CD4-positive, alpha-beta T cell treated with Interferon gamma for 1 hour (primary cell): ENCODE data around the gene TBXA2R.

Source experiments
- DNase-seq: peaks from one replicate; pipeline ENCODE4 v3.0.0-alpha.2; 2020

The TBXA2R gene

DNA sequence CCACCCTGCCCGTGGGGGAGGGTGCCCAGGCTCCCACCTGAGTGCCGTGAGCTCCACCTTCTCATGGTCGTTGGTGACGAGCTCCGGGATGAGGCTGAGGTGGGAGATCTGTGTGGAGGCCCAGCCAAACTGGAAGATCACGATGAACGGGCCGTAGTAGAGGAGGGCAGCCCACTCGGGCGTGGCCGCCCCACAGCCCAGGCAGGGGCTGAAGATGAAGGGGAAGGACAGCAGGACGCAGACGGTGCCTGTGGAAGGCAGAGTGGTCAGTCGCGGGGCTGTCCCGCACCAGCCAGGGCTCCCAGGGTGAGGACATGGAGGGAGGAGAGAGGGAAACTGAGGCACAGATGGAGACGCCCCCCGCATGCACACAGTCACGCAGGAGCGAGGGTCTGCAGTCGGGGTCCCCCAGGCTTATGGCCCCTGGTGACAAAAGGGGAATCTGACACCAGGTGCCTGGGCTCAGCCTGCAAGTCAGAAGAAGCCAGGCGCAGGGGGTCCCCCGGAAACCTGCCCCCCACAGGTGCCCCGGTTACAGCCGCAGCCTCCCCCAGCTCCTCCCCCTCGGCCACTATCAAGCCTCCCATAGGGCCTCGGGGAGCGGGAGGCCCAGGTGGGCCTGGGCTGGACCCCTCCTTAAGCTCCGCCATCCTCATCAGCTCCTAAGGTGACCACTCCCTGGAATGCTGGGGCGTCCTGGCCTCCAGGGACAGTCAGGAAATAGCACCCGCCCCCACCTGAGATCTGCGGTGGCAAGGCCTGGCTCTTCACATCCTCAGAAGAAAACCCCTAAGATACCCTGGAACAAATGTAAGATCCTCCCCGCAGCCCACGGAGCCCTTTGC lies 55.5 kb downstream of the TBXA2R start:
- DNase-seq = no peak

DNA sequence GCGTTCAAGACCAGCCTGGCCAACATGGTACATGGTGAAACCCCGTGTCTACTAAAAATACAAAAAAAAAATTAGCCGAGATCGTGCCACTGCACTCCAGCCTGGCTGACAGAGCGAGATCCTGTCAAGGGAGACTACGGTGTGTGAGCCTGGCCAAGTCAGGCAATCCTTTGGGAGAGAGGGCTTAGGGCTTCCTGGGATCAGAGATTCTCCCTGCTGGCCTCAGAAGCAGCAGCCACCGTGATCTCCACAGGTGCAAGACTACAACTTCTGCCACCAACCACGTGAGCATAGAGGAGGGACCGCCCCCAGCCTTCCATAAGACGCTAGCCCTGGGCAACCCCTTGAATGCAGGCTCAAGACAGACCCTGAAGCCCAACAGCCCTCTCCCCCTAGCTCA lies 56.9 kb downstream of the TBXA2R start:
- DNase-seq = no peak

DNA sequence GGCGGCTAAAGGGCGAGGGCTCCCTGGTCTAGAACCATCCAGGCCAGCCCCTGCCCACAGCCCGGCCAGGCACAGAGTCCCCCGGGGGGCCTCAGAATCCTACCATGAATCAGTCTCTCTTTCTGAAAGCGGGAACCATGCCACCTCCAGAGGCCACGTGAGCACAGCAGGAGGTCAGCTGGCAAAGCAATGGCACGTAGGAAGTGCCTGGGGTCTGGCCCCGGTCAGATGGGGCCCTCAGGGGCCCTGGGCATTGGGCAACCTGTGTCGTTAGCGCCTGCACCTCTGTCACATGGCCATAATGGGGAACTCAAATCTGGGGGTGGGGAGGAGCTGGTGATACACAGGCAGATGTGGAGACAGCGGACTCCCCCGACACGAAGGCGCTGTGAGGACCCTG lies 58.1 kb downstream of the TBXA2R start:
- DNase-seq = peak; percentile 67

DNA sequence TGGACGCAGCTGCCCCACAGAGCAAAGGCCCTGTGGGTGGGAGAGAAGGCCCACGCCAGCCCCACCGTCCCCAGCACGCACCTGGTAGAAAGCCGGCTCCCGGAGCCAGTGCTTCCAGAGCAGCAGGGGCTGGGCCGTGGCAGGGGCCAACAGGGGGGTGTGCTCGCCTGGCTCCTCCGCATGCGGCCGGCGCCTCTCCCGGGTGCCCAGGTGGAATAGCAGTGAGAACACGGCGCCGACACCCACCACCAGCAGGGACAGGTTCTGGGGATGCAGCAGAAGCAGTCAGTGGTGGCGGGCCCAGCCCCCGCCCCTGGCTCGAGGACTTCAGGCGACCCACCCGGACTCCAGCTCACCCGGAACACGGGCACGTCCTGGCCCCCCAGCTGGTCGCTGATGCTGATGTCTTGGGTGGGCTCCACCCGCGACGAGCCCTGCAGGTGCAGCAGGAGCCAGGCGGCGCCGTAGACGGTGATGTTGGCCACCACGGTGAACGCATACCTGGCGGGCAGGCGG lies 58.9 kb downstream of the TBXA2R start:
- DNase-seq = no peak

DNA sequence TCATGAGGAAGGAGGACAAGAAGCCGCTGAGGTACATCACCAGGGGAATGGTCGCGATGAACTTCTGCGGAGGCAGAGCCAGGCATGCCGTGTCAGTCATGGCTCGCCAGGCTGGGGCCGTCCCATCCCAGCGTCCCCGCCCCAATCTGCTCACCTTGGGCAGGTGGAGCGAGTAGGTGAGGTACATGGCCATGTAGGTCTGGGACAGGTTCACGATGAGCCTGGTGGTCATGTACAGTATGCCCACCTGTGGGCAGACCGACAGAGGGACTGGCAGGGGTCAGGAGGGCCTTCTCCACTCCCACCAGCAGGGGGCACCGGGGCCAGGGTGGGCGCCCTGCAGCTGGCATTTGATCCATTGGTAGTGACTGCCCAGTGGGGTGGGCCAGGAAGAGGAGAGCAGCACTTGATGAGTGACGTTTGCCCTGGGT lies 59.4 kb downstream of the TBXA2R start:
- DNase-seq = no peak

DNA sequence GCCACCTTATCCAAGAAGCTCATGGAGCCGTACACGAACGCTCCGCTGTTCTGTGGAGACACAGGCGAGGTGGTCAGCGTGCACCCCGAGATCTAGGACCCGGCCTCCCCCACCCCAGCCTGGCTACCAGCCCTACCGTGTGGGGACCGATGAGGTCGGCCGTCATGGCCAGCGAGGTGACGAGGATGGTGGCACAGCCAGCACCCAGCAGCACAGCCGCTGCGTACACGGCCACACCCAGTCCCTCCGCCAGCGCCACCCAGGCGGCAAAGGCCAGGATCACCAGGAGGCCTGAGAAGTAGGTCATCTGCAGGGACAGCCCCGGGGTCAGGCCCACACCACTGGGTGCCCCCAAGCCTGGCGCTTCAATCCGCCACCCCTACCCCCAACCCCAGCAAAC lies 60.6 kb downstream of the TBXA2R start:
- no peak for DNase-seq

DNA sequence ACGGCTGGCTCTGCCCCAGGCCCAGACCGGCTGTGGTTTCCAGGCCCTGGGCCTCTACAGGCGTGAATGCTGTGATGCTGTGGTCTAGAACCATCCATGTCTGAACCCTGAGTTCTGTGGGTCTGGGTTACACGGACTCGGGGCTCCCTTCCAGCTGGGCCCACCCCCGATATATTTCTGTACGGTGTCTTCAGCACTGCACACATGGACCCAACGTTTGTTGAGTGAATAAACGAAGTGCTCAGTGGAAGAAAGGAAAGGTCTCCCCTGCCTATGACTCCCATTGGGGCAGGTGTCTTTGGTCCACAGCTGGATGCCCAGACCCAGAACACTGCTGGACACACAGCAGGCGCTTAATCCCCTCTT lies 61.0 kb downstream of the TBXA2R start:
- no peak for DNase-seq

DNA sequence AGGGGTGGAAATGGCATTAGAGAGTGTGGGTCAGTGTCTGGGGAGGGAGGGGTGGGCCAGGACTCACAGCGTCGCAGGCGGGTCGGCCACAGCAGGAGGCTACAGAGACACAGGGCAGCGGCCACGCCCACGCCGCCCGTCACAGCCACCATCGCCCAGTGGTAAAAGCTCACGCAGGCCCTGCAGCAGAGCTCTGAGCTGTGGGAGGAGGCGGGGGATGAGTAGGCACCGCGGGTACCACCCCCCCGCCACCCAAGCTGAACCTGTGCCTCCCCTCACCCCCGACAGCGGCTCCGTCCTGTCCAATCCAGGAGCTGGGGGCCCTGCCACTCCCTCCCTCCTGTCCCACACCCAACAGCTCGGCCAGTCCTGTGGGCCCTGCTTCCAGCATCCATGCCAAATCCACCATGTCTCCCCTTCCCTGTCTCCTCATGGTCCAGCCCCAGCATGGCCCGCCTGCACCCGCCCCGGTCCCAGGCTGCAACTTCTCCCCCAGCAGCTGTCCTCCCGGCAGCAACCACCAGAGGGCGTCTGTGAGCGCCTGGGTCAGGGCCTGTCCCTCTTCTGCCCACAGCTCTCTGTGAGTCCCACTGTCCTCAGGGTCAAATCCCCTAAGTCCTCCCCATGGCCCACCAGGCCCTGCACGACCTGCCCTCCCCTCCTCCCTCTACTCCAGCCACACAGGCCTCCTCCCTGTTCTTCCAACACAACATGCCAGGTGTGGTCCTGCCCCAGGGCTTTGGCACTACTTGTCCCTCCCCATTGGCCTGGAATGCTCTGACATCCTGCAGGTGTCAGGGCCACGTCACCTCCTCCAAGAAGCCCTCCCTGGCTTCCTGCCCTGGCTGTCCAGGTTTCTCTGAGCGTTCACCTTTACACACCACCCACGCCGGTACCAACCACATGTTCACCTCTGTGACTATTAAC lies 61.7 kb downstream of the TBXA2R start:
- DNase-seq = peak; percentile 60
